Stimulated activated CD4-positive, alpha-beta T cell treated with anti-CD3 and anti-CD28 coated beads, Interleukin-4, amount 100 ng/mL, for 24 hours (primary cell): ENCODE results near the gene ODC1.
"Not testable (repeated sequence)": the region's sequence is repeated elsewhere in the genome, so short reads cannot be mapped to it uniquely, and the experiment has no call there.

Experiments
- DNase-seq: peaks from one replicate; pipeline ENCODE4 v3.0.0-alpha.2; 2020

The ODC1 gene

GRCh38 chr2:10447895-10448575 is at the start of gene ODC1:
TSS of gene ODC1 (minus strand) at chr2:10448327. CDS start at chr2:10445032, 3,295 bp downstream.
- DNase-seq, result peak; percentile 99

- peak; percentile 55 for DNase-seq
Observed at GRCh38 chr2:10497797-10498251, 49.7 kb upstream of the ODC1 start.

- no peak for DNase-seq
Observed at GRCh38 chr2:10495988-10496313, 47.8 kb upstream of the ODC1 start.

- no peak for DNase-seq
Observed at GRCh38 chr2:10495311-10495987, 47.3 kb upstream of the ODC1 start.

GRCh38 chr2:10494351-10495066 is 46.4 kb upstream of the ODC1 start:
- DNase-seq, result no peak

- DNase-seq, result peak; percentile 84
Observed at GRCh38 chr2:10493634-10494281, 45.6 kb upstream of the ODC1 start.

GRCh38 chr2:10493075-10493633 is 45.0 kb upstream of the ODC1 start:
- DNase-seq, result no peak

GRCh38 chr2:10490806-10491291 is 42.7 kb upstream of the ODC1 start:
- DNase-seq, result no peak

- no peak for DNase-seq
Observed at GRCh38 chr2:10489842-10490555, 41.9 kb upstream of the ODC1 start.

- DNase-seq, result not testable (repeated sequence)
Observed at GRCh38 chr2:10488142-10488541, 40.0 kb upstream of the ODC1 start.

- DNase-seq, result not testable (repeated sequence)
Observed at GRCh38 chr2:10487741-10488104, 39.6 kb upstream of the ODC1 start.

GRCh38 chr2:10487081-10487740 is 39.1 kb upstream of the ODC1 start:
- no peak for DNase-seq

GRCh38 chr2:10486601-10487079 is 38.5 kb upstream of the ODC1 start:
- DNase-seq, result no peak

GRCh38 chr2:10486091-10486490 is 38.0 kb upstream of the ODC1 start:
- no peak for DNase-seq

GRCh38 chr2:10482913-10483312 is 34.8 kb upstream of the ODC1 start:
- DNase-seq, result no peak

GRCh38 chr2:10482460-10482859 is 34.3 kb upstream of the ODC1 start:
- DNase-seq, result no peak

GRCh38 chr2:10481666-10482157 is 33.6 kb upstream of the ODC1 start:
- DNase-seq, result no peak

GRCh38 chr2:10481055-10481665 is 33.0 kb upstream of the ODC1 start:
- DNase-seq, result no peak

GRCh38 chr2:10480359-10480949 is 32.3 kb upstream of the ODC1 start:
- DNase-seq, result no peak

GRCh38 chr2:10478916-10479315 is 30.8 kb upstream of the ODC1 start:
- DNase-seq, result no peak

GRCh38 chr2:10478298-10478625 is 30.1 kb upstream of the ODC1 start:
- DNase-seq, result no peak
